WI38 (cell line): ENCODE measurements around the gene PHACTR1.

ENCODE experiments used
- H3K4me3 ChIP-seq: 2 replicates; pipeline ENCODE4 v1.5.1; 2011; ENCODE audit warnings: low read depth, mild to moderate bottlenecking, control low read depth, low read length
- CTCF ChIP-seq: IDR thresholded peaks from 2 replicates; pipeline ENCODE4 v1.5.1; 2012; ENCODE audit warnings: low read depth, mild to moderate bottlenecking, control low read depth, low read length

Gene PHACTR1

GRCh38 chr6:13094781-13095425, 378.3 kb downstream of the PHACTR1 start:
- TF ChIP-seq CTCF = no peak
- H3K4me3 ChIP-seq = no peak overlapping the region

- no peak for TF ChIP-seq CTCF
- H3K4me3 ChIP-seq = no peak overlapping the region
Observed at GRCh38 chr6:13096084-13096483, 379.5 kb downstream of the PHACTR1 start.

GRCh38 chr6:13097454-13097853, 380.9 kb downstream of the PHACTR1 start:
- H3K4me3 ChIP-seq = no peak overlapping the region
- TF ChIP-seq CTCF = no peak

- H3K4me3 ChIP-seq = no peak overlapping the region
- TF ChIP-seq CTCF = no peak
Observed at GRCh38 chr6:13098006-13098405, 381.4 kb downstream of the PHACTR1 start.

GRCh38 chr6:13098793-13099570, 382.4 kb downstream of the PHACTR1 start:
- no peak overlapping the region for H3K4me3 ChIP-seq
- no peak for TF ChIP-seq CTCF

- TF ChIP-seq CTCF = no peak
- no peak overlapping the region for H3K4me3 ChIP-seq
Observed at GRCh38 chr6:13099771-13100170, 383.2 kb downstream of the PHACTR1 start.

GRCh38 chr6:13101409-13101808, 384.8 kb downstream of the PHACTR1 start:
- no peak overlapping the region for H3K4me3 ChIP-seq
- TF ChIP-seq CTCF = no peak
